ENCODE results near the gene ZNF628.

The ZNF628 gene

DNA sequence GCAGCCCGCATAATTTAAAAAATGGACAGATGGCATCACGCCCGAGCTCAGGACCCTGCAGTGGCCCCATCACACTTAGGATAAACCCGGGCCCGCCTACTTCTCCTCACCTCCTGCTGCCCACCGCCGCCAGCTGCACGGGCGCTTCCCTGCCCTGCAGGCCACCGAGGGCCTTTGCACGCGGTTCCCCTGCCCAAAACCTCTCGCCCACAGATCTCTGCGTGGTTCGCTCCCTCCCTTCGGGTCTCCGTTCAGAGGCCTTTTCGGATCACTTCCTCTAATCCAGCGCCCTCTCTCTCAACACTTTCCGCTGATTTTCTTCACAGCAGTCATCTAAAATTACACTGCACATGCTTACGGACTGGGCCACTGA, 35.1 kb upstream of the ZNF628 start:
- no peak overlapping the region for H2AFZ ChIP-seq (ENCODE audit: low read depth, low read length)

DNA sequence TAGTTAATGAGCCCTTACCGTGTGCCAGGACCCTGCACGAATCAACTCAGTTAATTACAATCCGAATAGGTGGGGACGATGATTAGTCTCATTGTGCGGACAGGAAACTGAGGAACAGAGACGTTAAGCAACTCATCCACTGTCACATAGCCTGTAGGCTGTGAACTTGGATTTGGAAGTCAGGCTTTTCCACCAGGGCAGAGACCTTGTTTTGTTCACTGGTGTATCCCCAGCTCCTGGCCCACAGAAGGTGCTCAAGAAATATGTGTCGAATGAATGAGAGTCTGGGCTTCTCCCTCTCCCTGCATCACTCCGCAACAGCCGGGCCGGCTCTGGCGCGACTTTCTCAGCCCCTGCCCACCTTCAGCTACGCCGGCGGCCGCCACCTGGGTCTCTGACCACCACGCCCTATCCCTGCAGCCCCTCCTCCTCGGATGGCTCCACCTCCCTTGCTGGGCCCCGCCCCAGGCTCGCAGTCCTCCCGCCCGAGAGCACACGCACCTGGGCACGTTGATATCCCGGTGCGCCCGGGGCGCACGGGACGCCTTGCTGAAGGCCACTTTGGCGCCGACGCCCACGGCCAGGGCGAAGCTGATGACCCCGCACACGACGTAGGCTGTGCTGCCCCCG, 34.6 kb upstream of the ZNF628 start:
- no peak for DNase-seq

More for the DNA sequence above, 35.1 kb upstream of the ZNF628 start:
- no peak for ATAC-seq (ENCODE audit: insufficient read depth, low read depth)
- Histone ChIP-seq H3K27me3 (ENCODE audit: insufficient read depth, low read length, poor library complexity) (peaks cover 32% of the 10 kb centered on the region), H3K9me3 (ENCODE audit: insufficient read depth, low read length, severe bottlenecking) (no peaks in the 10 kb centered on the region), H3K27ac (ENCODE audit: low read length) (no peak overlapping the region), H4K20me1 (ENCODE audit: insufficient read depth, low read length) (peaks cover 18% of the 10 kb centered on the region), H3K4me1 (ENCODE audit: insufficient read depth, low read length) (peaks cover 12% of the 10 kb centered on the region), H3K4me2 (ENCODE audit: insufficient read depth, low read length) (no peak overlapping the region), H3K79me2 (ENCODE audit: insufficient read depth, low read length) (no peaks in the 10 kb centered on the region), H3K9ac (ENCODE audit: low read depth, low read length) (no peak overlapping the region), H3K36me3 (ENCODE audit: insufficient read depth, low read length) (no peaks in the 10 kb centered on the region), H3K4me3 (ENCODE audit: low read depth in 1 of 2, low read length in 2 of 2) (no peak overlapping the region)
- TF ChIP-seq, protein P1, sequence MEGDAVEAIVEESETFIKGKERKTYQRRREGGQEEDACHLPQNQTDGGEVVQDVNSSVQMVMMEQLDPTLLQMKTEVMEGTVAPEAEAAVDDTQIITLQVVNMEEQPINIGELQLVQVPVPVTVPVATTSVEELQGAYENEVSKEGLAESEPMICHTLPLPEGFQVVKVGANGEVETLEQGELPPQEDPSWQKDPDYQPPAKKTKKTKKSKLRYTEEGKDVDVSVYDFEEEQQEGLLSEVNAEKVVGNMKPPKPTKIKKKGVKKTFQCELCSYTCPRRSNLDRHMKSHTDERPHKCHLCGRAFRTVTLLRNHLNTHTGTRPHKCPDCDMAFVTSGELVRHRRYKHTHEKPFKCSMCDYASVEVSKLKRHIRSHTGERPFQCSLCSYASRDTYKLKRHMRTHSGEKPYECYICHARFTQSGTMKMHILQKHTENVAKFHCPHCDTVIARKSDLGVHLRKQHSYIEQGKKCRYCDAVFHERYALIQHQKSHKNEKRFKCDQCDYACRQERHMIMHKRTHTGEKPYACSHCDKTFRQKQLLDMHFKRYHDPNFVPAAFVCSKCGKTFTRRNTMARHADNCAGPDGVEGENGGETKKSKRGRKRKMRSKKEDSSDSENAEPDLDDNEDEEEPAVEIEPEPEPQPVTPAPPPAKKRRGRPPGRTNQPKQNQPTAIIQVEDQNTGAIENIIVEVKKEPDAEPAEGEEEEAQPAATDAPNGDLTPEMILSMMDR (IDR thresholded peaks at IDR 0.05; ENCODE audit: borderline replicate concordance, extremely low read depth, low read length, poor library complexity, severe bottlenecking): no peak
- no peak for TF ChIP-seq EZH2 (IDR thresholded peaks at IDR 0.05; ENCODE audit: borderline replicate concordance, low read depth, low read length, severe bottlenecking)
- DNase-seq: no peak

DNA sequence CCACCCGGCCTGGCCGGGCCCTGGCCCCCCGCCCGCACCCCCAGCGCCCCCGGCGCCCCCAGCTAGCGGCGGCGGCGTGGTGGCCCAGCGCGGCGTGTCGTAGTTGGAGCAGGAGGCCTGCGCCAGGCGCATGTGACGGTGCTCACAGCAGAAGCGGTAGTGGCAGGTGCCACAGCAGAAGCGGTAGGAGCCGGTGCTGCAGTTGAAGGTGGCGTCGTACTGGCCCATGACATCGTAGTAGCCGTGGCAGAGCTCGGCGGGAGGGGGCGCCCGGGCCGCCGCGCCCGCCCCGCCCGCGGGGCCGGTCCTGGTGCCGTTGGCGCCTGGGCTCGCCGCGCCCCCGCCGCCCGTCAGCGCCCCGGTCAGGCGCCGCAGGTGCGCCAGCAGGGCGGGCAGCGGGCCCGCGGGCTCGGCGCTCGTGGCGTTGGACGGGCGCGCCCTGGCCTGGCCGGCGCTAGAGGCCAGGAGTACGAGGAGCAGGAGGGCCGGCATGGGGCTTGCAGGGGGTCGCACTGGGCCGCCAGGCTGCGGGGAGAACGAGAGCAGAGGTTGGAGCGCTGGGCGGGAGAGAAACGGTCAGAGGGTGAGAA, 34.0 kb upstream of the ZNF628 start:
- no peak overlapping the region for H3K9ac ChIP-seq (ENCODE audit: low read depth, low read length)
- no peak overlapping the region for H3K4me2 ChIP-seq (ENCODE audit: insufficient read depth, low read length)
- H3K27ac ChIP-seq (ENCODE audit: low read length): no peak overlapping the region
- no peak for DNase-seq
- H2AFZ ChIP-seq (ENCODE audit: low read depth, low read length): no peak overlapping the region
- H3K9me3 ChIP-seq (ENCODE audit: insufficient read depth, low read length, severe bottlenecking): no peaks in the 10 kb centered on the region
- no peak for ATAC-seq (ENCODE audit: insufficient read depth, low read depth)
- H3K4me1 ChIP-seq (ENCODE audit: insufficient read depth, low read length): peaks cover 12% of the 10 kb centered on the region
- no peak for TF ChIP-seq EZH2 (IDR thresholded peaks at IDR 0.05; ENCODE audit: borderline replicate concordance, low read depth, low read length, severe bottlenecking)
- TF ChIP-seq, protein P1 (IDR thresholded peaks at IDR 0.05; ENCODE audit: borderline replicate concordance, extremely low read depth, low read length, poor library complexity, severe bottlenecking): no peak
- H3K27me3 ChIP-seq (ENCODE audit: insufficient read depth, low read length, poor library complexity): peaks cover 32% of the 10 kb centered on the region
- H3K4me3 ChIP-seq (ENCODE audit: low read depth in 1 of 2, low read length in 2 of 2): no peak overlapping the region
- no peaks in the 10 kb centered on the region for H3K36me3 ChIP-seq (ENCODE audit: insufficient read depth, low read length)
- H3K79me2 ChIP-seq (ENCODE audit: insufficient read depth, low read length): no peaks in the 10 kb centered on the region
- peaks cover 22% of the 10 kb centered on the region for H4K20me1 ChIP-seq (ENCODE audit: insufficient read depth, low read length)

More for the DNA sequence above, 34.6 kb upstream of the ZNF628 start:
- H2AFZ ChIP-seq (ENCODE audit: low read depth, low read length): no peak overlapping the region
- H3K9ac ChIP-seq (ENCODE audit: low read depth, low read length): no peak overlapping the region
- peaks cover 12% of the 10 kb centered on the region for H3K4me1 ChIP-seq (ENCODE audit: insufficient read depth, low read length)
- peaks cover 32% of the 10 kb centered on the region for H3K27me3 ChIP-seq (ENCODE audit: insufficient read depth, low read length, poor library complexity)
- H3K79me2 ChIP-seq (ENCODE audit: insufficient read depth, low read length): no peaks in the 10 kb centered on the region
- no peak for ATAC-seq (ENCODE audit: insufficient read depth, low read depth)
- no peaks in the 10 kb centered on the region for H3K36me3 ChIP-seq (ENCODE audit: insufficient read depth, low read length)
- H3K4me3 ChIP-seq (ENCODE audit: low read depth in 1 of 2, low read length in 2 of 2): no peak overlapping the region
- TF ChIP-seq, protein P1 (IDR thresholded peaks at IDR 0.05; ENCODE audit: borderline replicate concordance, extremely low read depth, low read length, poor library complexity, severe bottlenecking): no peak
- no peak for TF ChIP-seq EZH2 (IDR thresholded peaks at IDR 0.05; ENCODE audit: borderline replicate concordance, low read depth, low read length, severe bottlenecking)
- peaks cover 18% of the 10 kb centered on the region for H4K20me1 ChIP-seq (ENCODE audit: insufficient read depth, low read length)
- H3K9me3 ChIP-seq (ENCODE audit: insufficient read depth, low read length, severe bottlenecking): no peaks in the 10 kb centered on the region
- no peak overlapping the region for H3K4me2 ChIP-seq (ENCODE audit: insufficient read depth, low read length)
- H3K27ac ChIP-seq (ENCODE audit: low read length): no peak overlapping the region

Data from DND-41 (cell line).